H54 (cell line): ENCODE data around the gene NXN.
"Not testable (repeated sequence)": the region's sequence is repeated elsewhere in the genome, so short reads cannot be mapped to it uniquely, and the experiment has no call there.

ENCODE experiments used
- DNase-seq: peaks from one replicate; pipeline ENCODE4 v3.0.0; 2011; ENCODE audit warnings: low spot score, mixed read lengths; ENCODE audit not compliant: insufficient read length
- FAIRE-seq: peaks from 3 replicates; lab custom pipeline; 2011; peaks lifted over from hg19 to GRCh38; lab: Jason Lieb, UNC
- POLR2A ChIP-seq: IDR thresholded peaks from 2 replicates; pipeline ENCODE4 v1.6.1; 2011; ENCODE audit warnings: low read depth, mild to moderate bottlenecking, low read length

Gene NXN

GRCh38 chr17:819251-819650 is 160.3 kb downstream of the NXN start:
- no peak for TF ChIP-seq POLR2A
- FAIRE-seq: no peak

GRCh38 chr17:814371-814770 is 165.2 kb downstream of the NXN start:
- no peak for FAIRE-seq
- DNase-seq: no peak
- no peak for TF ChIP-seq POLR2A

More at GRCh38 chr17:819251-819650, 160.3 kb downstream of the NXN start:
- DNase-seq: no peak

- TF ChIP-seq POLR2A: no peak
- DNase-seq (no peak), FAIRE-seq (no peak)
Observed at GRCh38 chr17:812638-813204, 166.9 kb downstream of the NXN start.

- no peak for TF ChIP-seq POLR2A
- FAIRE-seq: no peak
- no peak for DNase-seq
Observed at GRCh38 chr17:811051-811784, 168.4 kb downstream of the NXN start.

GRCh38 chr17:807523-808294 is 171.9 kb downstream of the NXN start:
- FAIRE-seq (no peak), DNase-seq (no peak)
- no peak for TF ChIP-seq POLR2A

- TF ChIP-seq POLR2A: no peak
- FAIRE-seq (no peak), DNase-seq (no peak)
Observed at GRCh38 chr17:806781-807522, 172.6 kb downstream of the NXN start.

GRCh38 chr17:806346-806745 is 173.2 kb downstream of the NXN start:
- no peak for TF ChIP-seq POLR2A
- DNase-seq (no peak), FAIRE-seq (no peak)

- not testable (repeated sequence) for DNase-seq, FAIRE-seq
Observed at GRCh38 chr17:805886-806285, 173.7 kb downstream of the NXN start.

GRCh38 chr17:804541-805435 is 174.8 kb downstream of the NXN start:
- no peak for TF ChIP-seq POLR2A
- DNase-seq (no peak), FAIRE-seq (no peak)

- DNase-seq (no peak), FAIRE-seq (no peak)
- TF ChIP-seq POLR2A: no peak
Observed at GRCh38 chr17:802901-803881, 176.4 kb downstream of the NXN start.

- no peak for DNase-seq
- no peak for TF ChIP-seq POLR2A
- no peak for FAIRE-seq
Observed at GRCh38 chr17:802481-802880, 177.1 kb downstream of the NXN start.

GRCh38 chr17:801660-802059 is 177.9 kb downstream of the NXN start:
- no peak for TF ChIP-seq POLR2A
- no peak for DNase-seq
- FAIRE-seq: no peak
